DOHH2 (cell line): Measurements from ENCODE around the gene RIT2.

ENCODE experiments used
- H3F3A ChIP-seq: fragments of 200-600 bp; sonication (generic), shearing (Covaris generic); 2 replicates; pipeline ENCODE4 v1.6.0; 2016; ENCODE audit warnings: antibody characterized with exemption, mild to moderate bottlenecking; ENCODE audit not compliant: control insufficient read depth, insufficient read depth
- H3K27ac ChIP-seq: fragments of 200-600 bp; sonication (generic); 2 replicates; pipeline ENCODE4 v1.5.1; 2014; ENCODE audit warnings: low read depth, mild to moderate bottlenecking, low read length, moderate library complexity
- H3K27me3 ChIP-seq: fragments of 200-600 bp; sonication (generic); 2 replicates; pipeline ENCODE4 v1.6.1; 2014; ENCODE audit warnings: mild to moderate bottlenecking, low read length, mixed read lengths; ENCODE audit not compliant: control insufficient read depth
- H3K36me3 ChIP-seq: fragments of 200-600 bp; sonication (generic); 2 replicates; pipeline ENCODE4 v1.6.1; 2014; ENCODE audit warnings: mild to moderate bottlenecking, low read length, moderate library complexity, mixed read lengths; ENCODE audit not compliant: control insufficient read depth
- H3K4me1 ChIP-seq: fragments of 200-600 bp; sonication (generic); 2 replicates; pipeline ENCODE4 v1.6.1; 2014; ENCODE audit warnings: mild to moderate bottlenecking, low read length, mixed read lengths; ENCODE audit not compliant: control insufficient read depth
- H3K4me2 ChIP-seq: fragments of 200-600 bp; sonication (generic); 2 replicates; pipeline ENCODE4 v1.6.0; 2014; ENCODE audit warnings: mild to moderate bottlenecking, low read length, moderate library complexity
- H3K4me3 ChIP-seq: fragments of 200-600 bp; sonication (generic); 2 replicates; pipeline ENCODE4 v1.5.1; 2014; ENCODE audit warnings: mild to moderate bottlenecking, low read length, mixed read lengths
- H3K79me2 ChIP-seq: fragments of 200-600 bp; sonication (generic); 2 replicates; pipeline ENCODE4 v1.6.1; 2014; ENCODE audit warnings: mild to moderate bottlenecking, low read length, mixed read lengths; ENCODE audit not compliant: control insufficient read depth
- H3K9me2 ChIP-seq: fragments of 200-600 bp; sonication (generic); replicated peaks from 2 replicates; pipeline ENCODE4 v1.6.1; 2014; ENCODE audit warnings: mild to moderate bottlenecking, low read length, mixed read lengths; ENCODE audit not compliant: control insufficient read depth
- H3K9me3 ChIP-seq: fragments of 200-600 bp; sonication (generic); 2 replicates; pipeline ENCODE4 v1.6.1; 2014; ENCODE audit warnings: antibody characterized with exemption, low read length, mixed read lengths; ENCODE audit not compliant: control insufficient read depth, insufficient read depth
- H4K20me1 ChIP-seq: fragments of 200-600 bp; sonication (generic); 2 replicates; pipeline ENCODE4 v1.6.0; 2014; ENCODE audit warnings: low read depth, mild to moderate bottlenecking, antibody characterized with exemption, low read length, moderate library complexity; ENCODE audit not compliant: control insufficient read depth, insufficient read depth
- CTCF ChIP-seq: fragments of 200-600 bp; sonication (generic); IDR thresholded peaks from one replicate; pipeline ENCODE4 v1.5.1; 2014; ENCODE audit warnings: antibody characterized with exemption, mild to moderate bottlenecking, low read depth, low read length; ENCODE audit not compliant: poor library complexity, severe bottlenecking
- EZH2phosphoT487 ChIP-seq: fragments of 200-600 bp; sonication (generic); IDR thresholded peaks from 2 replicates; pipeline ENCODE4 v1.6.1; 2017; ENCODE audit warnings: borderline replicate concordance, mild to moderate bottlenecking, antibody characterized with exemption, low read length, moderate library complexity, mixed read lengths

Gene RIT2

GRCh38 chr18:42706029-42706608, 409.4 kb downstream of the RIT2 start:
- no peaks in the 10 kb centered on the region for H4K20me1 ChIP-seq
- H3K79me2 ChIP-seq, result no peaks in the 10 kb centered on the region
- H3K4me1 ChIP-seq, result no peaks in the 10 kb centered on the region
- no peaks in the 10 kb centered on the region for H3K27me3 ChIP-seq
- TF ChIP-seq CTCF (no peak), EZH2phosphoT487 (no peak)
- no peak overlapping the region for H3K4me2 ChIP-seq
- no peak overlapping the region for H3K27ac ChIP-seq
- H3K9me3 ChIP-seq, result no peaks in the 10 kb centered on the region
- H3F3A ChIP-seq, result no peaks in the 10 kb centered on the region
- no peak overlapping the region for H3K4me3 ChIP-seq
- H3K9me2 ChIP-seq, result no peaks in the 10 kb centered on the region
- H3K36me3 ChIP-seq, result no peaks in the 10 kb centered on the region
